Ramos (cell line): ENCODE measurements around the gene GOLGA6C.
"Not testable (repeated sequence)": the region's sequence is repeated elsewhere in the genome, so short reads cannot be mapped to it uniquely, and the experiment has no call there.

Source experiments
- in situ Hi-C: fragments of 300-500 bp; cut with MboI; formaldehyde crosslinking; loops from one replicate; pipeline ENCODE4 v1.14.3; 2022; ENCODE audit warnings: low sequenced_read_pairs; ENCODE audit not compliant: unreplicated experiment

The GOLGA6C gene

DNA sequence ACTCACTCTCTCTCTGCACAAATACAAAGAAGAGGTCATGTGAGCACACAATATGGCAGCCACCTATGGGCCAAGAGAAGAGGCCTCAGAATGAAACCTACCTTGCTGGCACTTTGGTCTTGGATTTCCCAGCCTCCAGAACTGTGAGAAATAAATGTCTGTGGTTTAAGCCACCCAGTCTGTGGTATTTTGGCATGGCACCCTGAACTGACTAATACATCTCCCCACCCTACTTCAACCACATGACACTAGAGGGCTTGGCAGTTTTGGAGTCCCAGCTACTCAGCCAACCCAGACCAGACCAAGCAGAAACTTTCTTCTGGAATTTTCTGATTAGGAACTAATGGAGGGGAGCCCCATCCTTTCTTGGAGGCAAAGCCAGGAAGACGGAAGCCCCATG, 54.4 kb downstream of the GOLGA6C start:
- in situ Hi-C loops = not testable (repeated sequence)

DNA sequence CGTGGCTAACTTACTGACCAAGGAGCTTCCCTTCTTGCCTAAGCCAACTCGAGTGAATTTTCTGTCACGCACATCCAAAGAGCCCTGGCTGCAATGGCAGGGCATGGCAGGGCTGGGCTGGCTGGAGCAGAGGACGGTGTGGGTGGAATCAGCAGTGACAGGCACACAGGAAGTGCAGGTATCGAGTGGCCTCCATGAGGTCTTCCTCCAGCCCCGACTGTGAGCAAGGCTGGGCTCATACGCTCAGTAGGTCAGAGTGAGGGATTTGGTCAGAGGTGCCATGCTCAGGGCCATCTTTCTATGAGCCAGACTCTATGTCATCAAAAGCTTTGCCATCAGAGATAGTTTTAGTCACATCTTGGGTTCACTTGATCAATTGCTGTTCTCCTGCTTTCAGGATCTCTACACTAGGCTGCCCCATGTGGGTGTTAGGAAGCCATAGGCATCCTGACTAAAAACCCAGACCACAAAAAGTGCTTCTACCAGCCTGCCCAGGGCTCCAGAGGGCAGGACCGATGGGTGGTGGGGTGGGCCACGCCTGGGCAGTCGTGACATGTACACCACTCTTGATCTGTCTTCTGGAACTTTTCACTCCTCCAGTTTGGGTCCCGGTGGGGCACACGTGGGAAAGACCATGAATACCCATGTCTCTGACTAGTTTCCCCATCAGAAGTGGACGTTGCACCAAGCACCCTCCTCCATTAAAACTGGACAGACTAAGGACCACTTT, 55.1 kb downstream of the GOLGA6C start:
- in situ Hi-C loops = no loop called here

DNA sequence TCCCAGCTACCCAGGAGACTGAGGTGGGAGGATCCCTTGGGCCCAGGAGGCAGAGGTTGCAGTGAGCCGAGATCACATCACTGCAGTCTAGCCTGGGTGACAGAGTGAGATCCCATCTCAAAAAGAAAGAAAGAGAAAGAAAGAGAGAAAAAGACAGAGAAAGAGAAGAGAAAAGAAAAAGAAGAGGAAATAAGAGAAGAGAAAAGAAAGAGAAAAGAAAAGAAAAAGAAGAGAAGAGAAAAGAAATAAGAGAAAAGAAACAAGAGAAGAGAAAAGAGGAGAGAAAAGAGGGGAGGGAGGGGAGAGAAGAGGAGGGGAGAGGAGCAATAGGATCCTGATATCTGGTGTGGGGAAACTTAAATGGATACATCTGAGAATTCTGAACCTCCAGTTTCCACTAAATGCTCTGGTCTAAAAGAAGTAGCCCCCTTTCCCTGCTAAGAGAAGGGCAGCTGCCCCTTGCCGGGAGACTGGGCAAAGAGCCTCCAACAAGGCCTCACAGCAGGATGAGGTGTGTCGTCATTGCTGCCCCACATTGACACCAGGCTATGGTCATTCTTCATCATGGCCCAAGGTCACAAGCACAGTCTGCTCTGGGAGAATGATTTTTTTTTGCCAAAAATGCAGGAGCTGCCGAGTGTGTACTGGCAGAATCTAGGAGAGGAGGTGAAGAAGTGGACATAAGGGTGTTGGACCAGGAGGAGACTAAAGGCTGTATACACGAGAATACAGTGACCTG, 56.6 kb downstream of the GOLGA6C start:
- in situ Hi-C loops = no loop called here

DNA sequence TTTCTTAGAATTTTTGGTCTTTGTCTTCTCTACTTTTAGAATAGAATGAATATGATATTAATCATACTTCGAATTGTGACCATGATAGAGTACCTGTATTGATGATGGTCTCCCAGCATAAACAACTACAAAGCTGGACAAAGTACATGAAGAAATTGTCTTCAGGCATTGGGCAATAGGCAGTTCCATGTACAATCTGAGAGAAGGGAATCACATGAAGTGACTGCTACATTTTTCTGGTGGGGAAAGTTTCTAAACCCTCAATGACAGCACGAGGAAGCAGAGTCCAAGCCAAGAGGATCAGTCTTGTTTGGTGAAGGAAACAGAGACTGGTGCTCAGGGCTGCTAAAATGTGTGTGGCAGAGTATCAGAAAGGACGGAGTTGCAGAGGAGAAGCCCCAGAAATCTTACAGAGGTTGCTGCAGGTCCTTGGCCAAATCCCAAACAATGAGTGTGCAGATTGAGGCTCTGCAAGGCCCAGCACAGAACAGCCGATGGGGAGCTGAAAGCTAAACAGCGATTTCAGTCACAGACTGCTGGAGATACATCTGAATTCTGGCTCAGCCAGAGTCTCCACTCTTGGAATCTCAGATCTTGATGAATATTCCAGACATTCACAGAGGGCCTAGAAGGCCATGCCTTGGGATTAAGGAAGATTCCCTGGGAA, 61.2 kb downstream of the GOLGA6C start:
- in situ Hi-C loops = not testable (repeated sequence)
